HL-60 (cell line): ENCODE results near the gene PACSIN1.

ENCODE experiments used
- DNase-seq, 2 experiments: peaks; one replicate each; pipeline ENCODE4 v3.0.0-alpha.2; 2010 to 2020; ENCODE audit warnings: low read depth in 1 of 2, low spot score in 1 of 2
- H3K27ac ChIP-seq: fragments of 250-450 bp; sonication (Bioruptor Pico); replicated peaks from 2 replicates; pipeline ENCODE4 v1.5.1; 2020; ENCODE audit warnings: mild to moderate bottlenecking, moderate library complexity
- H3K27me3 ChIP-seq: fragments of 250-450 bp; sonication (Bioruptor Pico); 2 replicates; pipeline ENCODE4 v1.5.1; 2021; ENCODE audit warnings: mild to moderate bottlenecking, moderate library complexity; ENCODE audit not compliant: insufficient read depth, poor library complexity, severe bottlenecking
- H3K4me3 ChIP-seq: replicated peaks from 2 replicates; pipeline ENCODE4 v1.5.1; 2011; ENCODE audit warnings: mild to moderate bottlenecking, control low read depth, low read length; ENCODE audit not compliant: insufficient read depth
- CTCF ChIP-seq: IDR thresholded peaks from one replicate; pipeline ENCODE4 v1.5.1; 2011; ENCODE audit warnings: low read length, control low read depth, inconsistent platforms; ENCODE audit not compliant: insufficient read depth
- GABPA ChIP-seq: IDR thresholded peaks from 2 replicates; pipeline ENCODE4 v1.6.1; 2012; ENCODE audit warnings: low read depth
- POLR2AphosphoS5 ChIP-seq: IDR thresholded peaks from 2 replicates; pipeline ENCODE4 v1.6.1; 2012; ENCODE audit warnings: low read depth
- REST ChIP-seq: IDR thresholded peaks from 2 replicates; pipeline ENCODE4 v1.6.1; 2012; ENCODE audit warnings: low read depth; ENCODE audit not compliant: insufficient replicate concordance
- SPI1 ChIP-seq: IDR thresholded peaks from 2 replicates; pipeline ENCODE4 v1.6.1; 2012; ENCODE audit warnings: low read depth, mild to moderate bottlenecking, borderline replicate concordance

Gene PACSIN1

GRCh38 chr6:34555328-34555727 is 89.5 kb downstream of the PACSIN1 start:
- TF ChIP-seq CTCF (no peak), REST (no peak), SPI1 (no peak), GABPA (no peak), POLR2AphosphoS5 (no peak)
- DNase-seq: no peak
- Histone ChIP-seq H3K27me3 (no peaks in the 10 kb centered on the region), H3K27ac (no peak overlapping the region), H3K4me3 (no peak overlapping the region)

DNA sequence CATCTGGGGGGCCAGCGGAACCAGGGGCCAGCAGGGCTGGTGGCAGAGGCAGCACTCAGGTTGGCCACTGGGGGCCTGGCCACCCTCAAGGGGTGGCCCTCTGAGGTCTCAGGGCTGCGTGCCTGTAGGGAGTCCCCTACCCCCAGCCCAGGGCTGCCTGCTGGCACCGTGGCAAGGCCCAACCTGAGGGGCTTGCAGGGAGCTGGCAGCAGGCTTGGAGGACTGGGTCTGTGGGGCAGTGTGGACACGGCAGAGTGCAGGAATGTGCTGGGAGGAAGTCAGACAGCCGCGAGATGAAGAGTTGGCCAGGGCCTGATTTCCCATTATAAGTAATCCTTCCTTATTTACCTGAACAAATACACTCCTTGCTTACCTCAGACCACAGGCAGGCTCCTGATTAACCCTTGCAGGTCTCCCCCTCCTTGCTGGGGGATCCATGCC is 90.2 kb downstream of the PACSIN1 start, which contains the start of gene SPDEF:
Gene SPDEF, minus strand, starts transcription at position 299 of the 441 bp plus-strand sequence. CDS start 11,874 bp downstream, outside the sequence.
- Histone ChIP-seq H3K27ac (no peak within 1 kb of the TSS), H3K4me3 (no peak within 1 kb of the TSS), H3K27me3 (no peaks in the 10 kb centered on the region)
- no peak for TF ChIP-seq CTCF
- no peak for TF ChIP-seq SPI1
- no peak for TF ChIP-seq GABPA
- TF ChIP-seq POLR2AphosphoS5: no peak
- TF ChIP-seq REST: no peak
- no peak for DNase-seq

DNA sequence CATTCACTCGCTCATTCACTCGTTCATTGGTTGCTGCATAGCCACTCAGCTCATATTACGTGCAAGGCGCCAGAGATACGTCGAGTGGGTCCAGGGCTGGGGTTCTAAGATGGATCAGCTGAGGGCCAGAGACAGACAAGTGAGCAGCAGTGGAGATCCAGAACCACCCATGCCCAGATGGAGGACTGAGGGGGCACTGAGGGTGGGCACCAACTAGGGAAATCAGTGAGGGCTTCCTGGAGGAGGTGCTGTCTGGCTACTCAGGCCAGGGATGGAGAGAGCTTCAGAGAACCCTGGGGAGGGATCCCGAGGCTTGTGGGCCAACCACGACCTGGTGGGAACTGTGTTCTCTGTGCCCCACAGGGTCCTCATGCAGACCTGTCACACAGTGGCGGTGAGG is 90.6 kb downstream of the PACSIN1 start:
- TF ChIP-seq REST (no peak), SPI1 (no peak), CTCF (no peak), GABPA (no peak), POLR2AphosphoS5 (no peak)
- no peak overlapping the region for H3K27ac ChIP-seq
- no peak overlapping the region for H3K4me3 ChIP-seq
- no peaks in the 10 kb centered on the region for H3K27me3 ChIP-seq
- no peak for DNase-seq
